ENCODE data around the gene CACNA2D3.

- TF ChIP-seq CTCF (conservative IDR thresholded peaks at IDR 0.05 in 1 of 2, IDR thresholded peaks at IDR 0.05 in 1 of 2; ENCODE audit: extremely low read depth in 1 of 2, insufficient read depth in 1 of 2, low read depth in 1 of 2, low read length in 2 of 2), result no peak
- no peak for TF ChIP-seq EZH2 (IDR thresholded peaks at IDR 0.05; ENCODE audit: borderline replicate concordance, low read length)
These were observed 304.0 kb downstream of the CACNA2D3 start for GRCh38 chr3:54426381-54426780.
